GM13976 (cell line): Measurements from ENCODE around the gene H2BK1.

Source experiments
- DNase-seq: peaks from one replicate; pipeline ENCODE4 v3.0.0; 2012; ENCODE audit warnings: low spot score
- in situ Hi-C: fragments of 300-500 bp; cut with MboI; formaldehyde crosslinking; loops from one replicate; pipeline ENCODE4 v1.12.0; 2022; ENCODE audit warnings: low sequenced_read_pairs, mixed read lengths, inconsistent platforms; ENCODE audit not compliant: unreplicated experiment
- TF ChIP-seq, protein P1 (sequence below): IDR thresholded peaks from 2 replicates; pipeline ENCODE4 v1.5.1; 2012; ENCODE audit warnings: borderline replicate concordance, mild to moderate bottlenecking; ENCODE audit not compliant: insufficient read depth; ENCODE audit errors: extremely low read depth, missing control alignments, control extremely low read depth

H2BK1 gene

GRCh38 chr7:151226875-151227782 lies 16.8 kb upstream of the H2BK1 start, which contains the start of gene ABCF2:
ABCF2 (minus strand) TSS chr7:151227205; CDS start chr7:151226458, 747 bp downstream.
- TF ChIP-seq, protein P1, sequence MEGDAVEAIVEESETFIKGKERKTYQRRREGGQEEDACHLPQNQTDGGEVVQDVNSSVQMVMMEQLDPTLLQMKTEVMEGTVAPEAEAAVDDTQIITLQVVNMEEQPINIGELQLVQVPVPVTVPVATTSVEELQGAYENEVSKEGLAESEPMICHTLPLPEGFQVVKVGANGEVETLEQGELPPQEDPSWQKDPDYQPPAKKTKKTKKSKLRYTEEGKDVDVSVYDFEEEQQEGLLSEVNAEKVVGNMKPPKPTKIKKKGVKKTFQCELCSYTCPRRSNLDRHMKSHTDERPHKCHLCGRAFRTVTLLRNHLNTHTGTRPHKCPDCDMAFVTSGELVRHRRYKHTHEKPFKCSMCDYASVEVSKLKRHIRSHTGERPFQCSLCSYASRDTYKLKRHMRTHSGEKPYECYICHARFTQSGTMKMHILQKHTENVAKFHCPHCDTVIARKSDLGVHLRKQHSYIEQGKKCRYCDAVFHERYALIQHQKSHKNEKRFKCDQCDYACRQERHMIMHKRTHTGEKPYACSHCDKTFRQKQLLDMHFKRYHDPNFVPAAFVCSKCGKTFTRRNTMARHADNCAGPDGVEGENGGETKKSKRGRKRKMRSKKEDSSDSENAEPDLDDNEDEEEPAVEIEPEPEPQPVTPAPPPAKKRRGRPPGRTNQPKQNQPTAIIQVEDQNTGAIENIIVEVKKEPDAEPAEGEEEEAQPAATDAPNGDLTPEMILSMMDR = no peak
- DNase-seq = peak; percentile 99
- in situ Hi-C loops = no loop called here

DNA sequence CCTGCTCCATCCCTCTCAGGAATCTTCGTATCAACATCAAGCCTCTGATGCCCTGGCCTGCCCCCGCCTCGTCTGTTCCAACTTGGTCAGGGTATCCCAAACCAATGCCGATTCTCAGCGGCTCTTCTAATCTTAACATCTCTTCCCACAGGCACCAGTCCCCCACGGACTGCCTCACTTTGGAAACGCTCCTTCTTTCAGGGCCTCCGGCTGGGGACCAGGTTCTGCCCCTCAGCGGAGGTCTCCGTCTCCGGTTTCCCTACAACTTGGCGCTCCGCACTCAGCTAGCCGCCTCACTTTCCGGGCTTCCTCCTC lies 16.2 kb upstream of the H2BK1 start:
- TF ChIP-seq, protein P1 = no peak
- DNase-seq = no peak
- in situ Hi-C loops = no loop called here

DNA sequence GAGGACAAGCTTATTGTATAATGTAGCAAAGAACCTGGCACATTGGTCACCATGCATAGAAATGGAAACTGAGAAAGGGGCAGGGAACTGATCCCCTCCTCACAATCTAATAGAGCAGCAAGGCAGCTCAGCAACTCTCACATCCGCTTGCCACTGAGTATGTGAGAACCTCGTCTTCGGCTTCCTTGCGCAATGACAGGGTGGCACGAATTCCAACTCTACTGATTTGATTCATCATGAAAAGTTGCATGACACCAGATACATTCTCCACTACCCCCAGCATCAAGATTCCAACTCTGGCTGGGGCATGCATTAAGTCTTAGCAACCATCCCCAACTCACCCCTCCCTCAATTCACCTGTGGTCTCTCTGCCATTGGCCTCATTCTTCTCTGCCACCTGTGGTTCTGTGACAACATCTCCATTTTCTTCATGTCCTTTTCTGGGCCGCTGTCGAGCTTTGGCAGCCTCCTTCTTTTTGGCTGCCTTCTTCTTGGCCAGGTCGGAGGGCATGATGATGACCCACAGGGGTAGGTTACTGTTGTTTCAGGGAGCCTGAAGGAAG lies 15.7 kb upstream of the H2BK1 start:
- in situ Hi-C loops = no loop called here
- TF ChIP-seq, protein P1 = no peak
- no peak for DNase-seq

GRCh38 chr7:151223728-151224127 lies 13.4 kb upstream of the H2BK1 start:
- DNase-seq = no peak
- in situ Hi-C loops = no loop called here
- TF ChIP-seq, protein P1 = no peak

GRCh38 chr7:151218170-151218569 lies 7.9 kb upstream of the H2BK1 start:
- TF ChIP-seq, protein P1 = no peak
- in situ Hi-C loops = no loop called here
- DNase-seq = no peak

- no peak for DNase-seq
- in situ Hi-C loops = no loop called here
- TF ChIP-seq, protein P1 = no peak
These were observed 5.1 kb upstream of the H2BK1 start for GRCh38 chr7:151215396-151215795.
